AG10803 (cell line): ENCODE data around the gene ABCB8.

Experiments used
- DNase-seq: peaks from one replicate; pipeline ENCODE4 v3.0.0; 2010; ENCODE audit warnings: low read depth
- H3K4me3 ChIP-seq: 2 replicates; pipeline ENCODE4 v1.5.1; 2011; ENCODE audit warnings: mild to moderate bottlenecking, low read length, control low read depth
- TF ChIP-seq, protein P1 (sequence below): conservative IDR thresholded peaks from 2 replicates; pipeline ENCODE4 v1.5.1; 2011; ENCODE audit warnings: mild to moderate bottlenecking, low read length, control low read depth, inconsistent platforms

ABCB8 gene

DNA sequence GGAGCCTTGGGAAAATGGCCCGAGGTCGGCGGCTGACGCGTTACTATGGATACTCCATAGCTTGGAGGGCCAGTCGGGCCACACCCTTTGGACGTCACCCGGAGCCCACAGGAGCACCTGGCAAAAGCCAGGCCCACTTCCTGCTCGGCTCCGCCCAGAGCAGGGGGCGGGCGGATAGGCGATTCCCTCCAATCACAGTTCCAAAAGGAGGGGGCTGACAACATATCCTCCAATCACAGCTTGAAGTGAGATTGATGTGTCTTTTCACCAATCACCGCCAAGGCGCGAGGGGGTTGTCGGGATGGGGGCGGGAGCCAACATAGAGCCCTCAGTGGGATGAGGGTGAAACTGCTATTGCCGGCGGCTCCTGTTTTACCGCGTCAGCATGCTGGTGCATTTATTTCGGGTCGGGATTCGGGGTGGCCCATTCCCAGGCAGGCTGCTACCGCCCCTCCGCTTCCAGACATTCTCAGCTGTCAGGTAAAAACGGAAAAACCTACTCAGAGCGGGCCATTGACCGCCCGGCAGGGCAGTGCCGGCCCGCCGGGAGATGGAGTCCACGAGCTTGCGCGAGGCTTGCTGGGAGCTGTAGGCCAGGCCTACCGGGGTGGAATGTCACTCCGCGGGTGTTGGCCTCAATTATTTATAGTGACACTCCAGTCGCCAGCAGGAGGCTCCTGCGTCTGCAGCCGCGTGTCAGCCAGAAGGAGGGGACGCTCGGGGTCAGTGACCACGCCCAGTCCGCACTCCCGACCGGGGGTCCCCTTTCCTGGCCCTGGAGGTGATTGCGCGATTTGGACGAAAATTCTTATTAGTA is at the start of gene ABCB8:
Gene ABCB8 (plus strand): TSS at position 320 of the 817 bp plus-strand sequence. CDS start 66 bp downstream, at position 386.
- peak within 1 kb of the TSS; percentile 88 for H3K4me3 ChIP-seq
- TF ChIP-seq, protein P1, sequence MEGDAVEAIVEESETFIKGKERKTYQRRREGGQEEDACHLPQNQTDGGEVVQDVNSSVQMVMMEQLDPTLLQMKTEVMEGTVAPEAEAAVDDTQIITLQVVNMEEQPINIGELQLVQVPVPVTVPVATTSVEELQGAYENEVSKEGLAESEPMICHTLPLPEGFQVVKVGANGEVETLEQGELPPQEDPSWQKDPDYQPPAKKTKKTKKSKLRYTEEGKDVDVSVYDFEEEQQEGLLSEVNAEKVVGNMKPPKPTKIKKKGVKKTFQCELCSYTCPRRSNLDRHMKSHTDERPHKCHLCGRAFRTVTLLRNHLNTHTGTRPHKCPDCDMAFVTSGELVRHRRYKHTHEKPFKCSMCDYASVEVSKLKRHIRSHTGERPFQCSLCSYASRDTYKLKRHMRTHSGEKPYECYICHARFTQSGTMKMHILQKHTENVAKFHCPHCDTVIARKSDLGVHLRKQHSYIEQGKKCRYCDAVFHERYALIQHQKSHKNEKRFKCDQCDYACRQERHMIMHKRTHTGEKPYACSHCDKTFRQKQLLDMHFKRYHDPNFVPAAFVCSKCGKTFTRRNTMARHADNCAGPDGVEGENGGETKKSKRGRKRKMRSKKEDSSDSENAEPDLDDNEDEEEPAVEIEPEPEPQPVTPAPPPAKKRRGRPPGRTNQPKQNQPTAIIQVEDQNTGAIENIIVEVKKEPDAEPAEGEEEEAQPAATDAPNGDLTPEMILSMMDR = peak; percentile 47
- DNase-seq = peak; percentile 98

DNA sequence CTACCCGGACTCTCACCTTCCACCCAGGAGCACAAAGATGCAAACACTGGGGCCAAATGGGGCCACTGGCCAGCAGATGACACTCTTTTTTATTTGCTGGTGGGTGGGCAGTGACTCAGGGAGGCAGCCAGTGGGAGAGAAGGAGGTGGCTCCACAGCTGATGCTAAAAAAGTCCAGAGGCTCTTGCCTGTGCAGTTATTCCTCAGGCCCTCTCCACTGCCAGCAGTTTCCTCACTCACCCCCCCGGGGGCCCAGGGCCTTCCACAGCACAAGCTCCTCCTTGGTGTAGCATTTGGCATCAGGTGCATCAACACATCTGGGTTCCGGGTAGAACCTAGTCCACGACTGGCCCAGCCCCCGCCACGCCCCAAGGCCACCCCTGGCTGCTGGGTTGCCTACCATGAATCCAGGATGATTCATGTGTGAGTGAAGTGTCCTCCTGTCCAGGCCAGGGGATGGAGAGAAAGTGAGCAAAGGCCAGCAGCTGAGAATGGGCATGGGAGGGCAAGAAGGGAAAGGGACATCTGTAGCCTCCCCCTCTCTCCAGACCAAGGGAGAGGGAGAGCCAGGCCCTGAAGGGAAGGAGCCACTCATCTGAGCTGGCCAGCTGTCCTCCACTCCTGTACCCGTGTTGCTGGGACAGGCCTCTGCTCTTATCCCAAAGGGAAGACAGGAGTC is 48.4 kb upstream of the ABCB8 start:
- no peak for DNase-seq
- no peak overlapping the region for H3K4me3 ChIP-seq
- TF ChIP-seq, protein P1 = no peak

DNA sequence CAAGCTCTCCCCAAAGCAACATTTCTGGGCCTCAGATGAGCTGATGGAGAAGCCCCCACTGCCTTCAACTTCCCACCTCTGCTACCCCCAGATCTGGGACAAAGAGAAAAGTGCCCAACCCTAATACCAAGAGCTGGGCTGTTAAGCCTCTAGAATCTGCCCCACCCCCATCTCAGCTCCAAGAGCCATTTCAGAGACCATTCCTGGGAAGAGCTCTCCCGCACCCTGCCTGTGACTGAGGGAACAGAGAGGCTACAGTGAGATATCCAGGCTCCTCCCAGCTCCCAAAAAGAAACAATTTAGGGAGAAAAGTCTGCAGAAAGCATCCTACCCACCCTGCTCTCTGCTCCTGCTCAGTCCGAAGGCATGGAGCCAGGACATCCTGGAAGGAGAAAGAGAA is 47.6 kb upstream of the ABCB8 start:
- TF ChIP-seq, protein P1 = no peak
- no peak overlapping the region for H3K4me3 ChIP-seq
- DNase-seq = no peak

DNA sequence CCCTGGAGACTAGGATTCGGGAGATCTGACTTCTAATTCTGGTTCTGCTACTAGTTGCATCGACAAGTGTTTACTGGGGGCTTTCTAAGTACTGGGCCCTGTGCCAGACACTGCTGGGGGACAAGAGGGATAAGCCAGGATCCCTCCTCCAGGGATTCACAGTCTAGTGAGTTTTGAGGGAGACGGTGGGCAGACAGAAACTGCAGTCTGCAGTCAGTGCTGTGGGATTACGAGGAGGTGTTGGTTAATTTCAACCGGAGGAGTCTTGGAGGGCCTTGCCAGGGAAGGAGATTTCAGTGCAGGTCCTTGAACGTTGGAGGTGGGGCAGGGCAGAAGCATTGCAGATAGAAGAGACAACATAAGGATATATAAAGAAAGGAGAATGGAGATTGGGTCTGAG is 46.6 kb upstream of the ABCB8 start:
- no peak for DNase-seq
- TF ChIP-seq, protein P1 = no peak
- H3K4me3 ChIP-seq = no peak overlapping the region

DNA sequence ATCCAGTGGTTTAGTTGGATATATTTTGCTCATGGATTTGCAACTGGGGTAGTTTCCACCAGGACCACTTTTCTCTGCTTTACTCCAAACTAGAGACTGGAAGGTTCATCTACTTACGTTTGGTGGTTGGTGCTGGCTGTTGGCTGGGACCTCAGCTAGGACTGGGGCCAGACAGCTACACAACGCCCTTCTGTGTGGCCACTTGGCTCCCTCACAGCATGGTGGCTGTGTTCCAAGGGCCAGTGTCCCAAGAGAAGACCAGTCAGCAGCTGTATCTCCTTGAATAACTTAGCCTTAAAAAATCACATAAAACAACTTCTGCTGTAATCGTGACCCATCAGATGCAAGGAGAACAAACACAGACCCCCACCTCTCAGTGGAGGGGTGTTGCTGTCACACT is 45.9 kb upstream of the ABCB8 start:
- no peak overlapping the region for H3K4me3 ChIP-seq
- TF ChIP-seq, protein P1 = no peak
- DNase-seq = no peak

DNA sequence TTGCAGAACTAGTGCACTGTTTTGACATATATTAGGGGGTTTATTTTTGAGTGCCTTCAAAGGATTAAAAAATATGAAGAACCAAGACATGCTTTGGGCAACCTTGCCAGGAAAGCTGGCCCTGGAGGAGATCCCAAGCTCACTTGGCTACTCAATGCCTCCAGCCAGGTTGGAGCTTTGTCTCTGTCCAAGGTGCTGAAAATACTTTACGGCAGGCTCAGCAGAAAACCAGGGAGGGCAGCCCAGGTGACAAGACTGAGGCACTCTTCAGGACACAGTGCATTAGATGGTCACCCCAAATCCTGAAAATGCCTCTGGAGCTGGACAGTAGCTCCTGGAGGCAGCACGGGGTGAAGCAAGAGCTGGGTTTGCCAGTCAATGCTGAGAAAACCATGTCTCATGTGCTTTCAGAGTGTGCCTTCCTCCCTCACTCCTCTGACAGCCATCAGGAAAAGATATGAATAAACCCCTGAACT is 44.3 kb upstream of the ABCB8 start:
- TF ChIP-seq, protein P1 = no peak
- DNase-seq = peak; percentile 17
- H3K4me3 ChIP-seq = no peak overlapping the region

DNA sequence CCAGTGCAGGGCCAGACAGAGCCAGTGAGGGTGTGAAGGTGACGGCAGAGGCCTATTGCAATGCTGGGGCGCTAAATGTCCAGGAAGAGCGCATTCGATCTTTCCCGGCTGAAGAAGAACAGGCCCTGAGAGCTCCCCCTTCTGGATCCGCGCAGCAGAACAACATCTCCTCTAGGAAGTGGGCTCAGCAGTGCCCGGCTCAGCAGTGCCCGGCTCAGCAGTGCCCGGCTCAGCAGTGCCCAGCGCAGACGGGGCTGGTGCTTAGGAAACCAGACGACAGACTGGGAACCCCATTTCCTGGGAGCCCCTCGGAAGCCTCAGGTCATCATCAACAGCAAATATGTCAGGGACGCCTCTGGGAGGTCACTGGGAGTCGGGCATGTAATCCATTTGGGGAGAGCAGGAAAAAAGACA is 42.1 kb upstream of the ABCB8 start:
- TF ChIP-seq, protein P1 = peak; percentile 75
- DNase-seq = peak; percentile 38
- H3K4me3 ChIP-seq = no peak overlapping the region
